ENCODE data around the gene AFF4.

GRCh38 chr5:132979367-132979940, 16.0 kb upstream of the AFF4 start:
- TF ChIP-seq CTCF (IDR thresholded peaks at IDR 0.05; ENCODE audit: poor library complexity, severe bottlenecking) (no peak), EZH2 (IDR thresholded peaks at IDR 0.05; ENCODE audit: borderline replicate concordance, insufficient read depth, low read length, poor library complexity, severe bottlenecking) (no peak), POLR2AphosphoS5 (IDR thresholded peaks at IDR 0.05) (no peak), REST (IDR thresholded peaks at IDR 0.05; ENCODE audit: borderline replicate concordance) (no peak), MXI1 (conservative IDR thresholded peaks at IDR 0.05; ENCODE audit: poor library complexity, severe bottlenecking) (no peak)

Measured in neural cell (in vitro differentiated cells).